Glomerular visceral epithelial cell (primary cell): ENCODE data around the gene PRSS1.

Source experiments
- DNase-seq: peaks from one replicate; pipeline ENCODE4 v3.0.0-alpha.2; 2016; ENCODE audit errors: extremely low spot score

The PRSS1 gene

GRCh38 chr7:142793156-142793555 lies 43.9 kb downstream of the PRSS1 start:
- DNase-seq = no peak

- DNase-seq = no peak
Measured at GRCh38 chr7:142795339-142795863, 46.1 kb downstream of the PRSS1 start.

DNA sequence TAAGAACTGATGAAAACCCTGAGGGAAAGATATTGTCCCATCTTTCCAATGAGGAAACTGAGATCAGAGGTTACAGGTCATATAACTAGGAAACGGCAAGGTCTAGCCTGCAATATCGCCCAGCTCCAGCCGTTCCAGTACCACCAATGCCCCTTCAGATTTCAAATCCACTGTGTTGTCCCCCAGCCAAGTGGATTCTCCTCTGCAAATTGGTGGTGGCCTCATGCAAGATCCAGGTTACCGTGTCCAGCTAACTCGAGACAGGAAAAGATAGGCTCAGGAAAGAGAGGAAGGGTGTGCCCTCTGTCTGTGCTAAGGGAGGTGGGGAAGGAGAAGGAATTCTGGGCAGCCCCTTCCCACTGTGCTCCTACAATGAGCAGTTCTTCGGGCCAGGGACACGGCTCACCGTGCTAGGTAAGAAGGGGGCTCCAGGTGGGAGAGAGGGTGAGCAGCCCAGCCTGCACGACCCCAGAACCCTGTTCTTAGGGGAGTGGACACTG lies 46.8 kb downstream of the PRSS1 start:
- DNase-seq = no peak

DNA sequence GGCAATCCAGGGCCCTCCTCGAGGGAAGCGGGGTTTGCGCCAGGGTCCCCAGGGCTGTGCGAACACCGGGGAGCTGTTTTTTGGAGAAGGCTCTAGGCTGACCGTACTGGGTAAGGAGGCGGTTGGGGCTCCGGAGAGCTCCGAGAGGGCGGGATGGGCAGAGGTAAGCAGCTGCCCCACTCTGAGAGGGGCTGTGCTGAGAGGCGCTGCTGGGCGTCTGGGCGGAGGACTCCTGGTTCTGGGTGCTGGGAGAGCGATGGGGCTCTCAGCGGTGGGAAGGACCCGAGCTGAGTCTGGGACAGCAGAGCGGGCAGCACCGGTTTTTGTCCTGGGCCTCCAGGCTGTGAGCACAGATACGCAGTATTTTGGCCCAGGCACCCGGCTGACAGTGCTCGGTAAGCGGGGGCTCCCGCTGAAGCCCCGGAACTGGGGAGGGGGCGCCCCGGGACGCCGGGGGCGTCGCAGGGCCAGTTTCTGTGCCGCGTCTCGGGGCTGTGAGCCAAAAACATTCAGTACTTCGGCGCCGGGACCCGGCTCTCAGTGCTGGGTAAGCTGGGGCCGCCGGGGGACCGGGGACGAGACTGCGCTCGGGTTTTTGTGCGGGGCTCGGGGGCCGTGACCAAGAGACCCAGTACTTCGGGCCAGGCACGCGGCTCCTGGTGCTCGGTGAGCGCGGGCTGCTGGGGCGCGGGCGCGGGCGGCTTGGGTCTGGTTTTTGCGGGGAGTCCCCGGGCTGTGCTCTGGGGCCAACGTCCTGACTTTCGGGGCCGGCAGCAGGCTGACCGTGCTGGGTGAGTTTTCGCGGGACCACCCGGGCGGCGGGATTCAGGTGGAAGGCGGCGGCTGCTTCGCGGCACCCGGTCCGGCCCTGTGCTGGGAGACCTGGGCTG lies 47.5 kb downstream of the PRSS1 start:
- no peak for DNase-seq

GRCh38 chr7:142797391-142798377 lies 48.4 kb downstream of the PRSS1 start:
- no peak for DNase-seq

DNA sequence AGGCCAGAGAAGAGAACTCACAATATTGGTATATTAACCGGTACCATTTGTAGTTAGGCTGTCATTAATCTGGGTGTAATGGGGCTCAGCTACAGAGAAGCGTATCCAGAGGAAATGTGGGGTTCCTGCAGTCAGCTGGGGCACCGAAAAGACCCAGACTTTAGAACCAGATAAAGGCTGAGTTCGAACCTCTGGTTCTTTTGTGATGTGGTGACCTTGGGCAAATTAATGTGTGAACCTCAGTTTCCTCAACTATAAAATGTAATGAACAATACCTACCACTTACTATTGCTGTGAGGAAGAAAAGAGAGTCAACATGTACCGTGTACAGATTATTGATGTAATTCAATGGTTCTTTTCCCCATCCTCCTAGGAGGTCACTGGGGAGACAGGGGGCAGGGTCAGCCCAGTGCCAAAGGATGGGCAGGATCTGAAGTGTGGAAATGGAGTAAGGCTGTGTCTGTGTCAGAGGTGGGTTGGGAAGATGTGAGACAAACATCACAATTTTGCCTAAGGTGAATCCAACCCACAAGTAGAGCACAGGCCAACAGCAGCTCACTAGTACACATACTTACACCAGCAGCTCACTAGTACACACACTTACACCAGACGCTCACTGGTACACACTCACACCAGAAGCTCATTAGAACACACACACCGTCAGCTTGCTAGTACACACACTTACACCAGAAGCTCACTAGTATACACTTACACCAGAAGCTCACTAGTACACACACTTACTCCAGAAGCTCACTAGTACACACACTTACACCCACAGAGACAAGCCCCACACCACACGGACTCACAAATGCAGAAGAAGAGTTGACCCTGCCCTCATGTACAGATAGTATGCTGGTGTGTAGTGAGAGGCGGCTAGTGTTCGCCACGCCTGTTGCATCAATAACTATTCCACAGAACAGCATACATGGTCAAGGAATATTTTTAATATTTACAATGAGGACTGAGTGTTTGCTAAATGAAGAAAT lies 49.5 kb downstream of the PRSS1 start:
- no peak for DNase-seq

DNA sequence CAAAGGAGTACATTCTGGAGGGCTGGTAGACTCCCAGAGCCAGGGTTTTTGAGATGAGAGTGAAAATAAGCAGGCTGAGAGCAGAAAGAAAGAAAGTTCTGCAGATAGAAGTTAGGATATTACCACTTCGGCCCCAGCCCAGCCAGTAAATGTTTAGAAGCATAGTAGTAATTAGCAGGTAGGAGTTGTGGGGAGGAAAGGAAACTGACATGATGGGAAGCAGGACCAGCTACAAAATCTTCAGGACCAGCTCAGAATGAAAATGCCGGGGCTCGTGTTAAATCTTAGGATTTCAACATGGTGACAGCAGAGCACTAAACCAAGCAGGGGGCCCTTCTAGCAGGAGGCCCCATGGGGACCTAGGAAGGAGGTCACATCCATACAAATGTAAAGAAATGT lies 50.2 kb downstream of the PRSS1 start:
- DNase-seq = no peak

DNA sequence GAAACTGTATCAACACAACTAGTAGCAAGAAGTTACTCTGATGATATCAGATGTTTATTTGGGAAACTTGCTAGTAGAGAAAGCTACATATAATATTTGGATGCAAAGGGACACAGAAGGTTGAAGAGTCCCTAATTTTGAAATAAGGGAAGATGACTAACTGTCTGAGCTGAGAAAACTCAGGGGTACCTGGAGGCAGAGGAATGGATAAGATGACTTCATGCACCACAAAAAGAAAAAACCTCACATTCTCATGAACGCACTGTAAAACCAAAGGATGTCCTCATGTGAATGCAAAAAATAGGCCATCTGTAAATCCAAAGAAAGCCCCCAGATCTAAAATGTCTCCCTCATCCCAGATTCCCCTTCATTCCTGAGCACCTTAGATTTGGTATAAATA lies 50.8 kb downstream of the PRSS1 start:
- no peak for DNase-seq

DNA sequence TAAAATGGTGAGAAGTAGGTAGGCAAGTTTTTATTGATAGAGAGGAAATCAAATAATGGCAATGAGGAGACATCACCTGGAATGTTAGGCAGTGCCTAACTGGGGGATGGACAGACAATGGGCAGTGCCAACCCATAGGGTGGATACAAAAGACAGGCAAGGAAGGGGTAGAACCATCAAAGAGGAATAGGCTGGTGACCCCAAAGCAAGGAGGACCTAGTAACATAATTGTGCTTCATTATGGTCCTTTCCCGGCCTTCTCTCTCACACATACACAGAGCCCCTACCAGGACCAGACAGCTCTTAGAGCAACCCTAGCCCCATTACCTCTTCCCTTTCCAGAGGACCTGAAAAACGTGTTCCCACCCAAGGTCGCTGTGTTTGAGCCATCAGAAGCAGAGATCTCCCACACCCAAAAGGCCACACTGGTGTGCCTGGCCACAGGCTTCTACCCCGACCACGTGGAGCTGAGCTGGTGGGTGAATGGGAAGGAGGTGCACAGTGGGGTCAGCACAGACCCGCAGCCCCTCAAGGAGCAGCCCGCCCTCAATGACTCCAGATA lies 51.5 kb downstream of the PRSS1 start:
- DNase-seq = no peak

DNA sequence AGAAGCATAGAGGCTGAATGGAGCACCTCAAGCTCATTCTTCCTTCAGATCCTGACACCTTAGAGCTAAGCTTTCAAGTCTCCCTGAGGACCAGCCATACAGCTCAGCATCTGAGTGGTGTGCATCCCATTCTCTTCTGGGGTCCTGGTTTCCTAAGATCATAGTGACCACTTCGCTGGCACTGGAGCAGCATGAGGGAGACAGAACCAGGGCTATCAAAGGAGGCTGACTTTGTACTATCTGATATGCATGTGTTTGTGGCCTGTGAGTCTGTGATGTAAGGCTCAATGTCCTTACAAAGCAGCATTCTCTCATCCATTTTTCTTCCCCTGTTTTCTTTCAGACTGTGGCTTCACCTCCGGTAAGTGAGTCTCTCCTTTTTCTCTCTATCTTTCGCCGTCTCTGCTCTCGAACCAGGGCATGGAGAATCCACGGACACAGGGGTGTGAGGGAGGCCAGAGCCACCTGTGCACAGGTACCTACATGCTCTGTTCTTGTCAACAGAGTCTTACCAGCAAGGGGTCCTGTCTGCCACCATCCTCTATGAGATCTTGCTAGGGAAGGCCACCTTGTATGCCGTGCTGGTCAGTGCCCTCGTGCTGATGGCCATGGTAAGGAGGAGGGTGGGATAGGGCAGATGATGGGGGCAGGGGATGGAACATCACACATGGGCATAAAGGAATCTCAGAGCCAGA lies 52.5 kb downstream of the PRSS1 start:
- no peak for DNase-seq

DNA sequence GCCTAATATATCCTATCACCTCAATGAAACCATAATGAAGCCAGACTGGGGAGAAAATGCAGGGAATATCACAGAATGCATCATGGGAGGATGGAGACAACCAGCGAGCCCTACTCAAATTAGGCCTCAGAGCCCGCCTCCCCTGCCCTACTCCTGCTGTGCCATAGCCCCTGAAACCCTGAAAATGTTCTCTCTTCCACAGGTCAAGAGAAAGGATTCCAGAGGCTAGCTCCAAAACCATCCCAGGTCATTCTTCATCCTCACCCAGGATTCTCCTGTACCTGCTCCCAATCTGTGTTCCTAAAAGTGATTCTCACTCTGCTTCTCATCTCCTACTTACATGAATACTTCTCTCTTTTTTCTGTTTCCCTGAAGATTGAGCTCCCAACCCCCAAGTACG lies 53.0 kb downstream of the PRSS1 start:
- no peak for DNase-seq
